GM18858 (cell line): Measurements from ENCODE around the gene RAVER1.

Source experiments
- ATAC-seq: cut with Tn5 transposase; IDR thresholded peaks from one replicate; pipeline ENCODE4 v1.9.1; 2021; ENCODE audit not compliant: unreplicated experiment

Gene RAVER1

GRCh38 chr19:10270616-10271394 lies 62.5 kb downstream of the RAVER1 start, which contains the start of gene ICAM1:
Gene ICAM1 (plus strand): TSS chr19:10271120. CDS start chr19:10271160, 40 bp downstream.
- no peak for ATAC-seq

DNA sequence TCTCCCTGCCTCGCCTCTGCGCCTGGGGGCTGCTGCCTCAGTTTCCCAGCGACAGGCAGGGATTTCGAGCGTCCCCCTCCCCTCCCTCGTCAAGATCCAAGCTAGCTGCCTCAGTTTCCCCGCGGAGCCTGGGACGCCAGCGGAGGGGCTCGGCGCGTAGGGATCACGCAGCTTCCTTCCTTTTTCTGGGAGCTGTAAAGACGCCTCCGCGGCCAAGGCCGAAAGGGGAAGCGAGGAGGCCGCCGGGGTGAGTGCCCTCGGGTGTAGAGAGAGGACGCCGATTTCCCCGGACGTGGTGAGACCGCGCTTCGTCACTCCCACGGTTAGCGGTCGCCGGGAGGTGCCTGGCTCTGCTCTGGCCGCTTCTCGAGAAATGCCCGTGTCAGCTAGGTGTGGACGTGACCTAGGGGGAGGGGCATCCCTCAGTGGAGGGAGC lies 63.1 kb downstream of the RAVER1 start:
- no peak for ATAC-seq

- no peak for ATAC-seq
Observed at GRCh38 chr19:10269333-10270179, 63.8 kb downstream of the RAVER1 start.

DNA sequence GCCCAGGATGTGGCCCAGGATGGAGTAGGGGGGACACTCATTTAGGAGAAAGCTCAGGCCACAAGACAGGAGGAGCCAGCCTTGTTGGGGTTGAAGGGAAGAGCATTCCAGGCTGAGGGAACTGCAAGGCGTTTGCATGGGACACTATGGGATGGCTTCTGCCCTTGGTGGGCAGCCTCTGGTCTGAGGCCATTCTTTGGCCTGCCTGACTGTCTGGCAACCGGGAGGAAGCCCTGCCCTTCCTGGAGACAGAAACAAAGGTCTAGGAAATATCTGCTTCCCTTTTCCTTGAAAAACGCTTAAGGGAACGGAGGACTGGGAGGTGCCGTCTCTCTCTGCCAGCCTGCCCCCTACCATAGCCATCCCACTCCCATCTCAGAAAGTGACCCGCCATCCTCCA lies 65.3 kb downstream of the RAVER1 start:
- no peak for ATAC-seq

DNA sequence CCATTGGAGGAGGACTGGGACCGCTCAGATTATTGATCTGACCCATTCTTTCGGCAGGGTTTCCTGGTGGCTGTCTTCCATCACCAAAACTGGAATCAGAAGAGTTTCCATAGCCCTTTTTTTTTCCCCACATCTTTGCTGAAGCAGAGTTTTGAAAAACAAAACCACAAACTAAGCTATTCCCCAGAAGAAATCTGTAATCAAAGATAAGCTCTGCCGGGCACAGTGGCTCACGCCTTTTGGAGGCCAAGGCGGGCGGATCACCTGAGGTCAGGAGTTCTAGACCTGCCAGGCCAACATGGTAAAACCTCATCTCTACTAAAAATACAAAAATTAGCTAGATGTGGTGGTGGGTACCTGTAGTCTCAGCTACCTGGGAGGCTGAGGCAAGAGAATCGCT lies 66.6 kb downstream of the RAVER1 start:
- ATAC-seq = no peak
